Heart left ventricle (tissue), 16 donors: Measurements from ENCODE around the gene SLC18A3. TPM values are rescaled to one million over a fixed set of nuclear protein-coding genes. Genes with fewer than 3 reads are reported as not detected.

Experiments used
- ATAC-seq, 4 donors: fragments of 200-7000 bp; cut with Tn5 transposase; one replicate each; pipeline ENCODE4 v1.9.1; 2020 to 2022; ENCODE audit warnings: moderate library complexity in 4 of 4, mild to moderate bottlenecking in 3 of 4, moderate number of reproducible peaks in 1 of 4
- DNase-seq, 5 donors: peaks; one replicate each; pipeline ENCODE4 v3.0.0-alpha.2; 2020
- H3K27ac ChIP-seq, 12 donors: fragments of 200-600 bp; sonication (generic) in 4 of 12; one replicate each; pipeline versions ENCODE4 v1.5.0 to v1.8.0; 2016 to 2022; ENCODE audit warnings: mild to moderate bottlenecking in 2 of 12
- H3K27me3 ChIP-seq, 9 donors: fragments of 200-600 bp; sonication (generic) in 2 of 9; one replicate each; pipeline versions ENCODE4 v1.5.1 to v1.8.0; 2016 to 2022; ENCODE audit warnings: mild to moderate bottlenecking in 3 of 9
- H3K36me3 ChIP-seq, 9 donors: fragments of 200-600 bp; sonication (generic) in 2 of 9; one replicate each; pipeline versions ENCODE4 v1.5.0 to v1.8.0; 2018 to 2022; ENCODE audit warnings: mild to moderate bottlenecking in 2 of 9
- H3K4me1 ChIP-seq, 12 donors: fragments of 200-600 bp; sonication (generic) in 4 of 12; one replicate each; pipeline versions ENCODE4 v1.5.0 to v1.8.0; 2016 to 2022; ENCODE audit warnings: mild to moderate bottlenecking in 3 of 12
- H3K4me3 ChIP-seq, 12 donors: fragments of 200-600 bp; sonication (generic) in 4 of 12; one replicate each; pipeline versions ENCODE4 v1.5.0 to v1.8.0; 2017 to 2022; ENCODE audit warnings: mild to moderate bottlenecking in 9 of 12, moderate library complexity in 4 of 12
- H3K9me3 ChIP-seq, 12 donors: fragments of 200-600 bp; sonication (generic) in 4 of 12; one replicate each; pipeline versions ENCODE4 v1.5.0 to v1.8.0; 2016 to 2022; ENCODE audit warnings: mild to moderate bottlenecking in 1 of 12
- POLR2A ChIP-seq, 2 donors: fragments of 450-650 bp; IDR thresholded peaks; one replicate each; pipeline ENCODE4 v1.6.1; 2017; ENCODE audit warnings: antibody characterized with exemption in 2 of 2, mild to moderate bottlenecking in 2 of 2, moderate library complexity in 2 of 2
- WGBS, 4 donors: extraction: QIAGEN DNeasy Blood & Tissue Kit in 2 of 4; methylation state at CpG; one replicate each; pipeline versions ENCODE4 v1.1.5 to v1.1.7; 2013 to 2018; 5-methylcytosine and 5-hydroxymethylcytosine counted together
- intact Hi-C, 10 donors: fragments of 100-400 bp; cut with DNase I; formaldehyde crosslinking; loops; one replicate each; pipeline versions ENCODE4 v1.11.1 to v1.14.2; 2022
- polyA plus RNA-seq, 2 donors: library from polyadenylated mRNA; stranded (reverse); fragments of 200-250 nt; gene quantifications; one replicate each; pipeline ENCODE4 v1.2.3, GENCODE V29; 2013
- total RNA-seq, 9 donors: library from RNA; depleted of rRNA in 2 of 9; stranded (reverse); fragments of >200 nt in 2 of 9; fragmentation: NEBNext Ultra II Directional in 3 of 9; extraction: Animal tissue kit (Norgen Biotek cat#: 25700) in 3 of 9; gene quantifications; one replicate each; pipeline versions ENCODE4 v1.1.0 to v1.2.4, GENCODE V29; 2016 to 2023
- TF ChIP-seq, protein P1 (sequence below), 12 donors: fragments of 200-600 bp; sonication (generic) in 4 of 12; IDR thresholded peaks; one replicate each; pipeline versions ENCODE4 v1.5.0 to v1.8.0; 2018 to 2022; ENCODE audit warnings: antibody characterized with exemption in 12 of 12, mild to moderate bottlenecking in 5 of 12
- donor health status: ischemic (EF 13 %, LVEDD 7.1; RV severe dilation, severe dysfunction).
- donor health status: healthy with polysubstance abuse.
- donor health status: DM: no; HTN: yes; CAD: no.
- donor health status: DM: no; HTN: no; CAD: no.
- donor health status: ischemic (EF 25% LVEDD 6.9; RV normal size, moderate dysfunction).
- donor health status: ischemic (EF 25% LVEDD 5.7; RV mildly dilated, moderate dysfunction).
- donor health status: healthy.
- donor health status: DM: yes; HTN: yes; CAD: no.
- donor health status: ischemic (EF 35%, LVEDD 5.7; RV mildly dilated, moderate dysfunction).
- donor health status: nonischemic (EF 11% LVEDD 7.7; RV severe dilation, severe dysfunction).
- donor health status: DM: yes; HTN: yes; CAD: no.
- donor health status: PGD.
- donor health status: ischemic (EF 29% LVEDD 5.4; RV normal size, mild dysfunction).
- donor health status: nonischemic (EF 23%, LVEDD 6.1; RV moderate dilation, normal function).

Gene SLC18A3
- total and polyA plus RNA-seq, 11 donors, result not detected

DNA sequence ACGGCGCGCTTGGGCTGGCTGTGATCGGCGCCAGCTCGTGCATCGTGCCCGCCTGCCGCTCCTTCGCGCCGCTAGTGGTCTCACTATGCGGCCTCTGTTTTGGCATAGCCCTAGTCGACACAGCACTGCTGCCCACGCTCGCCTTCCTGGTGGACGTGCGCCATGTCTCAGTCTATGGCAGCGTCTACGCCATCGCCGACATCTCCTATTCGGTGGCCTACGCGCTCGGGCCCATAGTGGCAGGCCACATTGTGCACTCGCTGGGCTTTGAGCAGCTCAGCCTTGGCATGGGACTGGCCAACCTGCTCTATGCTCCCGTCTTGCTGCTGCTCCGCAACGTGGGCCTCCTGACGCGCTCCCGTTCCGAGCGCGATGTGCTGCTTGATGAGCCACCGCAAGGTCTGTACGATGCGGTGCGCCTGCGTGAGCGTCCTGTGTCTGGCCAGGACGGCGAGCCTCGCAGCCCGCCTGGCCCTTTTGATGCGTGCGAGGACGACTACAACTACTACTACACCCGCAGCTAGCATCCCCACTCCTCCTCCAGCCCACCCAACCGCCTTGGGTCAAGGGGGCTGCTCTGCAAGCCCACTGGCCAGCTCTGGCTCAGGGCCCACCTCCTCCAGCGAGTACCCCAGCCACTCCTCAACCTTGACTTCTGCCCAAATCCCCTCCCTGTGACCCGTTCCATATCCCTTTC lies 1.9 kb downstream of the SLC18A3 start:
- H3K9me3 ChIP-seq, result no peaks in the 10 kb centered on the region
- WGBS, 4 donors, result 6 to 8% (median 7%) methylated on average over 31 to 53 of the region's 53 CpGs
- H3K36me3 ChIP-seq, result no peaks in the 10 kb centered on the region
- no peak overlapping the region for H3K4me3 ChIP-seq
- no peak for TF ChIP-seq POLR2A (IDR thresholded peaks at IDR 0.05)
- TF ChIP-seq, protein P1, sequence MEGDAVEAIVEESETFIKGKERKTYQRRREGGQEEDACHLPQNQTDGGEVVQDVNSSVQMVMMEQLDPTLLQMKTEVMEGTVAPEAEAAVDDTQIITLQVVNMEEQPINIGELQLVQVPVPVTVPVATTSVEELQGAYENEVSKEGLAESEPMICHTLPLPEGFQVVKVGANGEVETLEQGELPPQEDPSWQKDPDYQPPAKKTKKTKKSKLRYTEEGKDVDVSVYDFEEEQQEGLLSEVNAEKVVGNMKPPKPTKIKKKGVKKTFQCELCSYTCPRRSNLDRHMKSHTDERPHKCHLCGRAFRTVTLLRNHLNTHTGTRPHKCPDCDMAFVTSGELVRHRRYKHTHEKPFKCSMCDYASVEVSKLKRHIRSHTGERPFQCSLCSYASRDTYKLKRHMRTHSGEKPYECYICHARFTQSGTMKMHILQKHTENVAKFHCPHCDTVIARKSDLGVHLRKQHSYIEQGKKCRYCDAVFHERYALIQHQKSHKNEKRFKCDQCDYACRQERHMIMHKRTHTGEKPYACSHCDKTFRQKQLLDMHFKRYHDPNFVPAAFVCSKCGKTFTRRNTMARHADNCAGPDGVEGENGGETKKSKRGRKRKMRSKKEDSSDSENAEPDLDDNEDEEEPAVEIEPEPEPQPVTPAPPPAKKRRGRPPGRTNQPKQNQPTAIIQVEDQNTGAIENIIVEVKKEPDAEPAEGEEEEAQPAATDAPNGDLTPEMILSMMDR (IDR thresholded peaks at IDR 0.05), result no peak
- peaks cover 0 to 43% (median 5%) of the 10 kb centered on the region in 12 donors for H3K4me1 ChIP-seq
- intact Hi-C loops, result no loop called here
- H3K27ac ChIP-seq, result no peak overlapping the region
- peak in 1 of 5 donors; percentile 13 for DNase-seq
- ATAC-seq, result no peak
- H3K27me3 ChIP-seq, result peaks cover 57 to 99% (median 93%) of the 10 kb centered on the region in 9 donors

DNA sequence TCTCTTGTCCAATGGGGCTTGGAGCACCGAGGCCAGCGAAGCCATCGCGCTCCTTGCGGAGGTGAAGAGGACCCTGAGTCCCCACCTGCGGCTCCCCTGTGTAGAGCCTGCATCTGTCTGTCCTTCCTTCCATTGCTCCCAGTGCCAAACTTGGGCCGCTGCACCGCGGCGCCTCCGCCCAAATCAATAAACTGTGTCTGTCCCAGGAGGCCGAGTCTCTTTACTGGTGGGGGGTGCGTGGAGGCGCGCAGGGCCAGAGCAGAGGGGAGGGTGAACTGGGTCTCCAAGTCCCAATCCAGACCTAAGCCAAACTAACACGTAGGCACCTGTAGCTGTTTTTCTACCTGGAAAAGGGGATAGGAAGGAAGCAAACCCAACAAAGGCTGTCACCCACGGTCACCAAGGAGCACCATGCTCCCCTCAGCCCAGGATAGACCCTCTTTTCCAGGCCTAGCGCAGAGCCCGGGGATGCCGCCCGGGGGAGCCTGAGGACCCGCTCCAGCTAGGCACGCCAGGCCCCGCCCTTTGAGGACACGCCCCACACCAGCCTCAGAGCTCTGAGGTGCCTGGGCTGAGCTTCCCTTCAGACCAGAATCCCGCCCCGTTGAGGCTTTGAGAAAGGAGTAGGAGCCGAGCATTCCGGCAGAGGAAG lies 2.5 kb downstream of the SLC18A3 start:
- no peak for TF ChIP-seq POLR2A (IDR thresholded peaks at IDR 0.05)
- TF ChIP-seq, protein P1 (IDR thresholded peaks at IDR 0.05), result no peak
- DNase-seq, result peak in 1 of 5 donors; percentile 10
- Histone ChIP-seq H3K27ac (no peak overlapping the region), H3K36me3 (no peaks in the 10 kb centered on the region), H3K9me3 (no peaks in the 10 kb centered on the region), H3K4me3 (no peak overlapping the region), H3K4me1 (peaks cover 0 to 39% (median 5%) of the 10 kb centered on the region in 12 donors), H3K27me3 (peaks cover 57 to 100% (median 91%) of the 10 kb centered on the region in 9 donors)
- 1 to 6% (median 6%) methylated on average over 20 to 29 of the region's 29 CpGs for WGBS, 4 donors
- intact Hi-C loops, result no loop called here
- no peak for ATAC-seq

DNA sequence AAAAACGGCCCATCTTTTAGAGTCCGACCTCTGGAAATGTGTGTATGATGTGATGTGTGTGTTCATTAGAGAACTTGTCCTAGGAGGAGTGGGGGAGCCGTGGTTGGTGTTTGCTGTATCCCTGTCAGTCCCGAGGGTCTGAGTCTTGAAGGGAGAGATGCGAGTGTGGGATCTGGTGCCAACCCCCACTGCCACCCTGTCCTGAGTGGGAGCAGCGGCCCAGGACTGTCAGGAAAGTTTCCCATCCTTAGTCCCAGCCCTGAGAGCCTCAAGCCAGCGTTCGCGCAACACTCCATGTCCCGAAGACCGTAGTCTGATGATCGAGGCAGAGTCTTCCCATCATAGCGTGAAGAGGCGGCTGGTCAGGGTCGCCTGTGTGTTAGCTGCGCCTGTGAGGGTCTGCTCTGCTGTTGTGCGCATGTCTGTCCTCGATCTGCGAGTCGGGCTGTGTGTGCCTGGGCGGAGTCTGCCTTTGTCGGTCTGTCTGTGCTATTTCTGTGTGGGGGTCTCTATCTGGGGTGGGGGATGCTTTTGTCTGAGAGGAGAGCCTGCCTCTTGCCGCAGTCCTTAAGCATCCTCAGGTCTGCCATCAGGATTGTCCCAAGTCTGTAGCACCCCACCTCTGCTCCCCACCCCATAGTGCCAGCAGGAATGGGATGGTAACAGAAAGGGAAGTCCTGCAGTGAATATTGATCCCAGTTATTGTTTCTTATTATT lies 3.2 kb downstream of the SLC18A3 start:
- DNase-seq, result peak in 1 of 5 donors; percentile 10
- WGBS, 4 donors, result 1 to 4% (median 4%) methylated on average over 20 to 23 of the region's 23 CpGs
- H3K27me3 ChIP-seq, result peaks cover 54 to 100% (median 91%) of the 10 kb centered on the region in 9 donors

More for the DNA sequence above, 3.2 kb downstream of the SLC18A3 start:
- Histone ChIP-seq H3K9me3 (no peaks in the 10 kb centered on the region), H3K27ac (no peak overlapping the region), H3K4me3 (no peak overlapping the region), H3K36me3 (no peaks in the 10 kb centered on the region), H3K4me1 (peaks cover 0 to 39% (median 5%) of the 10 kb centered on the region in 12 donors)
- no peak for ATAC-seq
- TF ChIP-seq POLR2A (IDR thresholded peaks at IDR 0.05), result no peak
- TF ChIP-seq, protein P1 (IDR thresholded peaks at IDR 0.05), result no peak
- intact Hi-C loops, result no loop called here
